ENCODE data around the gene SH2B3. TPM values are rescaled to one million over a fixed set of nuclear protein-coding genes. Genes with fewer than 3 reads are reported as not detected.

SH2B3 gene
- total and polyA plus RNA-seq, 2 donors (not counting 3 experiments of a cell fraction or from before 2014, with no cell fraction given), result 63.1 to 97.9 TPM

DNA sequence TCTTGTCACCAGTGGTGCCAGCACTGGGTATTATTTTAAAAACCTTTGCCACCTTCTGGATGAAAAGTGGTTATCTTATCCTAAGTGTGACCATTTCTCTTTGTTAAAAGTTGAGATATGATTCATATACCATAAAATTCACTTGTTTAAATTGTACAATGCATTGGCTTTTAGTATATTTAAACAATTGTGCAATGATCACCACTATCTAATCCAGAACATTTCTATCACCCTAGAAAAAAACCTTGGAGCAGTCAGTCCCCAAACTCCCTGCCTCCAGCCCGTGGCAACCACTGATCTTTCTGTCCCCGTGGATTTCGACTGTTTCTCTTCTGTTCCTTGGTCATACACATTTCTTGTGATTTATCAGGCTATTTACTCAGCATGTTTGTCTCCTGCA lies 28.3 kb downstream of the SH2B3 start:
- Histone ChIP-seq H3K9me1 (replicated peaks; ENCODE audit: control insufficient read depth, extremely low read depth, insufficient read depth, low read length) (no peaks in the 10 kb centered on the region), H3K27ac (ENCODE audit: insufficient read depth, low read depth, low read length) (peak overlapping the region; percentile 85), H3K79me2 (ENCODE audit: control insufficient read depth, insufficient read depth, low read length) (peaks cover 99% of the 10 kb centered on the region), H3K36me3 (ENCODE audit: control insufficient read depth in 2 of 2, extremely low read depth in 1 of 2, insufficient read depth in 2 of 2, low read length in 2 of 2) (no peaks in the 10 kb centered on the region), H3K9ac (replicated peaks; ENCODE audit: extremely low read depth, insufficient read depth, low read length) (peak overlapping the region; percentile 60), H3K9me3 (replicated peaks; ENCODE audit: control insufficient read depth, insufficient read depth, low read length) (no peaks in the 10 kb centered on the region), H3K4me3 (replicated peaks in 1 of 3; ENCODE audit: insufficient read depth in 1 of 3, low read depth in 1 of 3, low read length in 3 of 3) (peak overlapping the region in 1 of 3 experiments; percentile 27), H2AFZ (ENCODE audit: low read depth, low read length) (no peak overlapping the region), H3K4me1 (ENCODE audit: control insufficient read depth, extremely low read depth, insufficient read depth, low read length) (peaks cover 93% of the 10 kb centered on the region), H4K20me1 (replicated peaks; ENCODE audit: control insufficient read depth, extremely low read depth, insufficient read depth, low read length) (no peaks in the 10 kb centered on the region), H3K4me2 (ENCODE audit: insufficient read depth, low read length) (peak overlapping the region; percentile 73), H3K27me3 (ENCODE audit: control insufficient read depth in 2 of 2, insufficient read depth in 2 of 2, low read length in 2 of 2) (no peaks in the 10 kb centered on the region)
- BruUV-seq (replicated peaks), result no TSS peak
- DNase-seq (ENCODE audit: low read depth, low spot score) (no peak), FAIRE-seq (no peak)
- POLR2A ChIA-PET, result interaction anchor here (0.8 to 1.3 kb wide), 3 partner anchors 10 to 18 kb away, joined by 3 to 5 read pairs (median 3); no protein-coding TSS in a partner anchor
- CTCF ChIA-PET, result interaction anchor here (1.6 to 3.3 kb wide), 5 partner anchors 10 to 37 kb away, joined by 4 to 31 read pairs (median 9); no protein-coding TSS in a partner anchor
- TF ChIP-seq JUN (IDR thresholded peaks at IDR 0.05; ENCODE audit: borderline replicate concordance, insufficient read depth, insufficient read length, low read depth), result no peak
- no peak for TF ChIP-seq GATA2 (IDR thresholded peaks at IDR 0.05; ENCODE audit: insufficient read depth, insufficient read length, low read depth, low read length)
- no peak for TF ChIP-seq MYC (IDR thresholded peaks at IDR 0.05; ENCODE audit: low read depth, low read length)
- TF ChIP-seq POLR2A (IDR thresholded peaks at IDR 0.05; ENCODE audit: low read depth, low read length), result no peak
- TF ChIP-seq, protein P1, sequence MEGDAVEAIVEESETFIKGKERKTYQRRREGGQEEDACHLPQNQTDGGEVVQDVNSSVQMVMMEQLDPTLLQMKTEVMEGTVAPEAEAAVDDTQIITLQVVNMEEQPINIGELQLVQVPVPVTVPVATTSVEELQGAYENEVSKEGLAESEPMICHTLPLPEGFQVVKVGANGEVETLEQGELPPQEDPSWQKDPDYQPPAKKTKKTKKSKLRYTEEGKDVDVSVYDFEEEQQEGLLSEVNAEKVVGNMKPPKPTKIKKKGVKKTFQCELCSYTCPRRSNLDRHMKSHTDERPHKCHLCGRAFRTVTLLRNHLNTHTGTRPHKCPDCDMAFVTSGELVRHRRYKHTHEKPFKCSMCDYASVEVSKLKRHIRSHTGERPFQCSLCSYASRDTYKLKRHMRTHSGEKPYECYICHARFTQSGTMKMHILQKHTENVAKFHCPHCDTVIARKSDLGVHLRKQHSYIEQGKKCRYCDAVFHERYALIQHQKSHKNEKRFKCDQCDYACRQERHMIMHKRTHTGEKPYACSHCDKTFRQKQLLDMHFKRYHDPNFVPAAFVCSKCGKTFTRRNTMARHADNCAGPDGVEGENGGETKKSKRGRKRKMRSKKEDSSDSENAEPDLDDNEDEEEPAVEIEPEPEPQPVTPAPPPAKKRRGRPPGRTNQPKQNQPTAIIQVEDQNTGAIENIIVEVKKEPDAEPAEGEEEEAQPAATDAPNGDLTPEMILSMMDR (IDR thresholded peaks at IDR 0.05; ENCODE audit: extremely low read depth in 1 of 2, insufficient read depth in 1 of 2, low read depth in 1 of 2, low read length in 2 of 2), result no peak
- TF ChIP-seq EZH2 (IDR thresholded peaks at IDR 0.05; ENCODE audit: borderline replicate concordance, low read depth, low read length, severe bottlenecking), result no peak
- TF ChIP-seq FOS (IDR thresholded peaks at IDR 0.05; ENCODE audit: borderline replicate concordance, insufficient read depth, low read length), result no peak
- no peak for TF ChIP-seq POLR2AphosphoS5 (IDR thresholded peaks at IDR 0.05; ENCODE audit: insufficient read depth, low read depth, low read length)
- TF ChIP-seq MAX (IDR thresholded peaks at IDR 0.05; ENCODE audit: insufficient read depth, insufficient read length), result no peak
- intact Hi-C loops (cut with micrococcal nuclease) (loop anchor here (1.0 kb wide), 2 partner anchors 12 to 25 kb away; no protein-coding TSS in a partner anchor), dilution Hi-C loops (cut with MboI; ENCODE audit: extremely low pct_ligation_motif_present, low sequenced_read_pairs) (no loop called here)

Measured in endothelial cell of umbilical vein (primary cell).